ENCODE results near the gene RPRD1B. TPM values are rescaled to one million over a fixed set of nuclear protein-coding genes. Genes with fewer than 3 reads are reported as not detected.

The RPRD1B gene
- total and polyA plus RNA-seq, 2 of the 13 experiments (the other 11 are each of a cell fraction or from before 2014, with no cell fraction given), result 31.1 to 41.5 TPM

GRCh38 chr20:37984018-37984785 lies 49.3 kb upstream of the RPRD1B start (continued):
- TF ChIP-seq ZNF557 (CRISPR knock-in tag; IDR thresholded peaks at IDR 0.05) (no peak), MEF2D (CRISPR knock-in tag; IDR thresholded peaks at IDR 0.05) (0 out of 2 replicates have a peak, but pooled peaks have one; percentile 13), HMGXB3 (CRISPR knock-in tag; IDR thresholded peaks at IDR 0.05; ENCODE audit: borderline replicate concordance) (no peak), JUND (CRISPR knock-in tag; IDR thresholded peaks at IDR 0.05) (no peak; the same call in 1 of the 2 replicates), ZBTB44 (CRISPR knock-in tag; IDR thresholded peaks at IDR 0.05) (no peak; the same call in 1 of the 2 replicates), CAMTA2 (CRISPR knock-in tag; IDR thresholded peaks at IDR 0.05; ENCODE audit: borderline replicate concordance) (no peak), TRAFD1 (CRISPR knock-in tag; IDR thresholded peaks at IDR 0.05; ENCODE audit: borderline replicate concordance) (no peak), ZNF597 (CRISPR knock-in tag; IDR thresholded peaks at IDR 0.05) (no peak), HMGXB4 (CRISPR knock-in tag; IDR thresholded peaks at IDR 0.05; ENCODE audit: borderline replicate concordance in 1 of 2, low read depth in 1 of 2) (no peak; a peak in 1 of 4 replicates), HCFC1 (IDR thresholded peaks at IDR 0.05; ENCODE audit: low read depth, low read length) (no peak)
